Stomach (tissue), 9 donors: Measurements from ENCODE around the gene FAM229B. TPM values are rescaled to one million over a fixed set of nuclear protein-coding genes. Genes with fewer than 3 reads are reported as not detected.

ENCODE experiments used
- DNase-seq, 2 donors: peaks; one replicate each; pipeline versions ENCODE4 v3.0.0 to v3.0.0-alpha.2; 2013 to 2019
- H3K27ac ChIP-seq, 5 donors: fragments of 200-600 bp in 4 of 5; sonication (generic) in 4 of 5; one replicate each; pipeline ENCODE4 v1.5.1; 2013 to 2019; ENCODE audit warnings: mild to moderate bottlenecking in 1 of 5, moderate library complexity in 1 of 5
- H3K27me3 ChIP-seq, 3 donors: fragments of 200-600 bp; sonication (generic); one replicate each; pipeline ENCODE4 v1.5.1; 2017 to 2019; ENCODE audit warnings: mixed run types in 1 of 3
- H3K36me3 ChIP-seq, 4 donors: fragments of 200-600 bp; sonication (generic); 1 replicate in 3 of 4; 2 replicates in 1 of 4; pipeline ENCODE4 v1.5.1; 2016 to 2019
- H3K4me1 ChIP-seq, 4 donors: fragments of 200-600 bp; sonication (generic); one replicate each; pipeline ENCODE4 v1.5.1; 2016 to 2019
- H3K4me3 ChIP-seq, 4 donors: fragments of 200-600 bp; sonication (generic) in 3 of 4; one replicate each; pipeline ENCODE4 v1.5.1; 2016 to 2019; ENCODE audit warnings: mild to moderate bottlenecking in 1 of 4
- H3K9me3 ChIP-seq, 4 donors: fragments of 200-600 bp; sonication (generic); one replicate each; pipeline ENCODE4 v1.5.1; 2016 to 2019
- CTCF ChIP-seq, 7 experiments: fragments of 450-650 bp in 4 of 7; fragments of 200-600 bp in 3 of 7; sonication (generic) in 3 of 7; IDR thresholded peaks; one replicate each; pipeline ENCODE4 v1.5.1; 2016 to 2019; ENCODE audit warnings: antibody characterized with exemption in 7 of 7, control low read depth in 2 of 7, mild to moderate bottlenecking in 1 of 7
- EP300 ChIP-seq: sonication (generic); formaldehyde crosslinking; IDR thresholded peaks from one replicate; pipeline ENCODE4 v1.6.1; 2017; ENCODE audit warnings: antibody characterized with exemption
- POLR2A ChIP-seq, 4 donors: fragments of 450-650 bp; IDR thresholded peaks; one replicate each; pipeline ENCODE4 v1.6.1; 2016; ENCODE audit warnings: antibody characterized with exemption in 4 of 4, control low read depth in 2 of 4, mild to moderate bottlenecking in 1 of 4, moderate library complexity in 1 of 4
- POLR2AphosphoS5 ChIP-seq, 3 donors: sonication (generic); formaldehyde crosslinking; IDR thresholded peaks; one replicate each; pipeline ENCODE4 v1.6.1; 2016; ENCODE audit warnings: antibody characterized with exemption in 3 of 3
- WGBS, 5 donors: extraction: QIAGEN DNeasy Blood & Tissue Kit in 3 of 5; methylation state at CpG; one replicate each; pipeline versions ENCODE4 v1.1.5 to v1.1.7; 2013 to 2018; 5-methylcytosine and 5-hydroxymethylcytosine counted together
- intact Hi-C: fragments of 100-400 bp; cut with DNase I; formaldehyde crosslinking; loops from one replicate; pipeline ENCODE4 v1.15.1; 2023; ENCODE audit warnings: low total_unique reads
- polyA plus RNA-seq, 3 donors: library from polyadenylated mRNA; stranded (reverse); fragments of 200-250 nt; gene quantifications; one replicate each; pipeline ENCODE4 v1.2.3, GENCODE V29; 2013
- total RNA-seq, 5 donors: library from RNA; depleted of rRNA; stranded (reverse); fragments of >200 nt; gene quantifications; one replicate each; pipeline versions ENCODE4 v1.1.0 to v1.2.3, GENCODE V29; 2014 to 2016
- donor health status: healthy with polysubstance abuse.
- donor health status: Bipolar disorder and iron deficiency.
- donor health status: healthy.

The FAM229B gene
- total and polyA plus RNA-seq, 8 donors: 8.1 to 32.4 (median 14.7) TPM; not detected in 1

- peaks cover 0 to 94% (median 52%) of the 10 kb centered on the region in 4 donors for H3K36me3 ChIP-seq
- no peaks in the 10 kb centered on the region for H3K9me3 ChIP-seq
- no peak overlapping the region for H3K27ac ChIP-seq
- intact Hi-C loops: no loop called here
- WGBS, 5 donors: 62 to 75% (median 67%) methylated on average over 5 of the region's 5 CpGs
- H3K27me3 ChIP-seq: no peaks in the 10 kb centered on the region
- no peak for DNase-seq
- no peak for TF ChIP-seq POLR2A (IDR thresholded peaks at IDR 0.05)
- TF ChIP-seq EP300: no peak
- no peak for TF ChIP-seq POLR2AphosphoS5 (IDR thresholded peaks at IDR 0.05)
- no peak for TF ChIP-seq CTCF (IDR thresholded peaks at IDR 0.05)
- H3K4me1 ChIP-seq: no peaks in the 10 kb centered on the region
- H3K4me3 ChIP-seq: no peak overlapping the region
Observed at GRCh38 chr6:112128208-112128607, 40.8 kb downstream of the FAM229B start.

- Histone ChIP-seq H3K36me3 (peaks cover 0 to 98% (median 65%) of the 10 kb centered on the region in 4 donors), H3K27ac (no peak overlapping the region), H3K4me1 (no peaks in the 10 kb centered on the region), H3K9me3 (no peaks in the 10 kb centered on the region), H3K27me3 (no peaks in the 10 kb centered on the region), H3K4me3 (no peak overlapping the region)
- TF ChIP-seq EP300 (no peak), POLR2A (IDR thresholded peaks at IDR 0.05) (no peak), CTCF (IDR thresholded peaks at IDR 0.05) (no peak), POLR2AphosphoS5 (IDR thresholded peaks at IDR 0.05) (no peak)
- DNase-seq: no peak
- WGBS, 5 donors: 58 to 80% (median 71%) methylated on average over 3 of the region's 3 CpGs
- intact Hi-C loops: no loop called here
Observed at GRCh38 chr6:112130878-112131277, 43.5 kb downstream of the FAM229B start.

GRCh38 chr6:112139052-112139451 is 51.7 kb downstream of the FAM229B start:
- intact Hi-C loops: no loop called here
- H3K27ac ChIP-seq: no peak overlapping the region
- H3K4me1 ChIP-seq: no peaks in the 10 kb centered on the region
- no peaks in the 10 kb centered on the region for H3K27me3 ChIP-seq
- H3K4me3 ChIP-seq: no peak overlapping the region
- DNase-seq: no peak
- peaks cover 14 to 92% (median 77%) of the 10 kb centered on the region in 4 donors for H3K36me3 ChIP-seq
- H3K9me3 ChIP-seq: no peaks in the 10 kb centered on the region
- TF ChIP-seq POLR2AphosphoS5 (IDR thresholded peaks at IDR 0.05) (no peak), POLR2A (IDR thresholded peaks at IDR 0.05) (no peak), EP300 (no peak)
- WGBS, 5 donors: 70 to 78% (median 76%) methylated on average over 8 of the region's 8 CpGs

- no peak for TF ChIP-seq CTCF (IDR thresholded peaks at IDR 0.05)
- TF ChIP-seq EP300: no peak
- TF ChIP-seq POLR2AphosphoS5 (IDR thresholded peaks at IDR 0.05): no peak
- TF ChIP-seq POLR2A (IDR thresholded peaks at IDR 0.05): no peak
- no peak overlapping the region for H3K27ac ChIP-seq
Observed at GRCh38 chr6:112141707-112142106, 54.3 kb downstream of the FAM229B start.

More at GRCh38 chr6:112141707-112142106, 54.3 kb downstream of the FAM229B start:
- Histone ChIP-seq H3K9me3 (no peaks in the 10 kb centered on the region), H3K27me3 (no peaks in the 10 kb centered on the region), H3K4me1 (no peaks in the 10 kb centered on the region), H3K36me3 (peaks cover 14 to 92% (median 70%) of the 10 kb centered on the region in 4 donors), H3K4me3 (no peak overlapping the region)
- 74 to 85% (median 79%) methylated on average over 2 of the region's 2 CpGs for WGBS, 5 donors
- no peak for DNase-seq
- intact Hi-C loops: loop anchor here (10.0 kb wide), 1 partner anchor 337 kb away; no protein-coding TSS in a partner anchor
